B cell (primary cell): ENCODE results near the gene KLHL3. TPM values are rescaled to one million over a fixed set of nuclear protein-coding genes. Genes with fewer than 3 reads are reported as not detected.
"Not testable (repeated sequence)": the region's sequence is repeated elsewhere in the genome, so short reads cannot be mapped to it uniquely, and the experiment has no call there.

Source experiments
- ATAC-seq: fragments of 200-7000 bp; cut with Tn5 transposase; one replicate; pipeline ENCODE4 v1.10.0; 2021; ENCODE audit warnings: low read depth, mild to moderate bottlenecking, moderate number of reproducible peaks, moderate library complexity
- CTCF ChIA-PET: fragments of 350-600 bp; sonication (Branson Sonifier 250); formaldehyde crosslinking; loops from one replicate; lab custom pipeline; 2021; ENCODE audit warnings: antibody characterized with exemption, inconsistent platforms; lab: Charles Lee
- POLR2A ChIA-PET: fragments of 350-600 bp; sonication (Branson Sonifier 250); formaldehyde crosslinking; loops from one replicate; lab custom pipeline; 2021; ENCODE audit warnings: antibody characterized with exemption; lab: Charles Lee
- DNase-seq: peaks from one replicate; pipeline ENCODE4 v3.0.0; 2013
- H2AFZ ChIP-seq: 2 replicates; pipeline ENCODE4 v1.6.1; 2012; ENCODE audit warnings: mild to moderate bottlenecking, low read depth, low read length; ENCODE audit not compliant: insufficient read depth, poor library complexity, severe bottlenecking
- H3K27ac ChIP-seq, 2 donors: 1 replicate in 1 of 2; 2 replicates in 1 of 2; pipeline ENCODE4 v1.5.1; 2012 to 2013; ENCODE audit warnings: low read length in 2 of 2, mild to moderate bottlenecking in 2 of 2, moderate library complexity in 1 of 2
- H3K27me3 ChIP-seq, 4 experiments: fragments of 200-600 bp in 1 of 4; sonication (generic) in 1 of 4; replicated peaks in 1 of 4; 1 replicate in 2 of 4; 2 replicates in 2 of 4; pipeline versions ENCODE4 v1.6.1 to v1.7.0; 2013 to 2016; ENCODE audit warnings: low read length in 3 of 4, mild to moderate bottlenecking in 2 of 4, mixed read lengths in 1 of 4, moderate library complexity in 1 of 4; ENCODE audit not compliant: insufficient read depth in 4 of 4, control insufficient read depth in 3 of 4; ENCODE audit errors: control extremely low read depth in 1 of 4
- H3K36me3 ChIP-seq, 2 experiments: replicated peaks in 1 of 2; 1 replicate in 1 of 2; 2 replicates in 1 of 2; pipeline versions ENCODE4 v1.6.1 to v1.7.1; 2013; ENCODE audit warnings: low read length in 1 of 2; ENCODE audit not compliant: insufficient read depth in 2 of 2, control insufficient read depth in 1 of 2; ENCODE audit errors: control extremely low read depth in 1 of 2, extremely low read depth in 1 of 2
- H3K4me1 ChIP-seq, 2 donors: fragments of 200-600 bp in 1 of 2; sonication (generic) in 1 of 2; 1 replicate in 1 of 2; 2 replicates in 1 of 2; pipeline versions ENCODE4 v1.5.1 to v1.6.1; 2013 to 2017; ENCODE audit warnings: low read length in 2 of 2; ENCODE audit not compliant: control insufficient read depth in 2 of 2, insufficient read depth in 2 of 2
- H3K4me2 ChIP-seq: replicated peaks from 2 replicates; pipeline ENCODE3; 2012; ENCODE audit warnings: mild to moderate bottlenecking, low read depth, low read length; ENCODE audit not compliant: poor library complexity, severe bottlenecking
- H3K4me3 ChIP-seq, 5 experiments: fragments of 200-600 bp in 1 of 5; sonication (generic) in 1 of 5; 1 replicate in 3 of 5; 2 replicates in 2 of 5; pipeline versions ENCODE4 v1.5.1 to v1.7.0; 2011 to 2016; ENCODE audit warnings: low read length in 4 of 5, mild to moderate bottlenecking in 4 of 5, low read depth in 2 of 5, control low read depth in 1 of 5, moderate library complexity in 1 of 5; ENCODE audit not compliant: insufficient read depth in 1 of 5; ENCODE audit errors: control extremely low read depth in 1 of 5, extremely low read depth in 1 of 5
- H3K79me2 ChIP-seq: fragments of 200-600 bp; sonication (generic); one replicate; pipeline ENCODE4 v1.6.0; 2016; ENCODE audit warnings: low read length; ENCODE audit not compliant: control insufficient read depth, insufficient read depth
- H3K9ac ChIP-seq: fragments of 200-600 bp; sonication (generic); 2 replicates; pipeline ENCODE4 v1.6.1; 2017; ENCODE audit warnings: mild to moderate bottlenecking, low read length, moderate library complexity
- H3K9me3 ChIP-seq, 3 donors: one replicate each; pipeline versions ENCODE4 v1.6.1 to v1.7.1; 2013; ENCODE audit warnings: low read length in 2 of 3; ENCODE audit not compliant: control insufficient read depth in 2 of 3, insufficient read depth in 1 of 3; ENCODE audit errors: control extremely low read depth in 1 of 3
- H4K20me1 ChIP-seq: 2 replicates; pipeline ENCODE4 v1.6.0; 2012; ENCODE audit warnings: mild to moderate bottlenecking, low read length; ENCODE audit not compliant: insufficient read depth, control insufficient read depth, poor library complexity, severe bottlenecking
- H3K27ac Mint-ChIP-seq: one replicate; pipeline ENCODE4 v1.8.0; 2021; ENCODE audit warnings: mixed read lengths
- H3K27me3 Mint-ChIP-seq: one replicate; pipeline ENCODE4 v1.8.0; 2021; ENCODE audit warnings: mixed read lengths
- H3K4me1 Mint-ChIP-seq: one replicate; pipeline ENCODE4 v1.8.0; 2021; ENCODE audit warnings: mixed read lengths
- H3K4me3 Mint-ChIP-seq: one replicate; pipeline ENCODE4 v1.8.0; 2021; ENCODE audit warnings: mixed read lengths
- H3K9me3 Mint-ChIP-seq: one replicate; pipeline ENCODE4 v1.8.0; 2022; ENCODE audit warnings: mixed read lengths; ENCODE audit not compliant: insufficient read depth
- EZH2 ChIP-seq: IDR thresholded peaks from 2 replicates; pipeline ENCODE4 v1.6.1; 2012; ENCODE audit warnings: borderline replicate concordance, low read depth, mild to moderate bottlenecking, moderate library complexity, low read length; ENCODE audit not compliant: insufficient read depth, poor library complexity, severe bottlenecking
- WGBS: methylation state at CpG from one replicate; pipeline ENCODE4 v1.1.5; 2013; ENCODE audit warnings: missing lambda C conversion rate; ENCODE audit not compliant: insufficient coverage; 5-methylcytosine and 5-hydroxymethylcytosine counted together
- intact Hi-C: fragments of 100-400 bp; cut with micrococcal nuclease; formaldehyde crosslinking; loops from one replicate; pipeline ENCODE4 v1.10.0; 2022
- polyA plus RNA-seq: library from polyadenylated mRNA; depleted of rRNA; stranded (reverse); fragments of >200 nt; gene quantifications from 2 replicates; pipeline ENCODE4 v1.2.3, GENCODE V29; 2012
- total RNA-seq, 2 donors: library from RNA; stranded (reverse); fragments of 120-200 nt in 1 of 2; gene quantifications; 1 replicate in 1 of 2; 2 replicates in 1 of 2; pipeline versions ENCODE4 v1.2.3 to v1.2.4, GENCODE V29; 2013 to 2022
- TF ChIP-seq, protein P1 (sequence below): fragments of 200-600 bp; IDR thresholded peaks from one replicate; pipeline ENCODE4 v1.8.0; 2022; ENCODE audit warnings: antibody characterized with exemption, mild to moderate bottlenecking

KLHL3 gene
- total and polyA plus RNA-seq, 2 donors (not counting 1 experiment from before 2014, with no cell fraction given): 3.3 to 4.5 TPM

DNA sequence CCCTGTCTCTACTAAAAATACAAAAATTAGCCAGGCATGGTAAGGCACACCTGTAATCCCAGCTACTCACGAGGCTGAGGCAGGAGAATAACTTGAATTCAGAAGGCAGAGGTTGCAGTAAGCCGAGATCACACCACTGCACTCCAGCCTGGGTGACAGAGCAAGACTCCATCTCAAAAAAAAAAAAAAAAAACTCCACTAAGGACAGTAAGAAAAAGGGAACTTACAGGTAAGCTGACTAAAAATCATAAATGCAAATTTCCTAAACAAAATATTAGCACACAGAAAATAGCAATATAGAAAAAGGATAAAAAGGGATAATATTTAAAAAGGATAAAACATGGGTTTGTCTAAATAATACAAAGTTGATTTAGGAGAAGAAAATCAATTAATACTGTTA lies 46.2 kb upstream of the KLHL3 start:
- Mint-ChIP-seq H3K27me3 (no peaks in the 10 kb centered on the region), H3K9me3 (no peaks in the 10 kb centered on the region), H3K4me3 (no peak overlapping the region), H3K4me1 (peaks cover 10% of the 10 kb centered on the region), H3K27ac (no peak overlapping the region)
- no peak for DNase-seq
- no CpG with 5 or more reads among the region's 2 CpGs for WGBS
- no peak overlapping the region for H3K27ac ChIP-seq
- H3K9ac ChIP-seq: no peak overlapping the region
- intact Hi-C loops: no loop called here
- no peaks in the 10 kb centered on the region for H3K36me3 ChIP-seq
- no peaks in the 10 kb centered on the region for H4K20me1 ChIP-seq
- peaks cover 0 to 4% of the 10 kb centered on the region in 2 donors for H3K4me1 ChIP-seq
- no peak for ATAC-seq
- no peaks in the 10 kb centered on the region for H3K27me3 ChIP-seq
- ChIA-PET POLR2A (no interaction called here), CTCF (interaction anchor here (0.9 to 6.3 kb wide), 4 partner anchors 94 to 351 kb away, joined by 3 to 133 read pairs (median 26); no protein-coding TSS in a partner anchor)
- H3K79me2 ChIP-seq: peaks cover 3% of the 10 kb centered on the region
- H2AFZ ChIP-seq: no peak overlapping the region
- no peak overlapping the region for H3K4me3 ChIP-seq
- H3K9me3 ChIP-seq: no peaks in the 10 kb centered on the region
- TF ChIP-seq, protein P1, sequence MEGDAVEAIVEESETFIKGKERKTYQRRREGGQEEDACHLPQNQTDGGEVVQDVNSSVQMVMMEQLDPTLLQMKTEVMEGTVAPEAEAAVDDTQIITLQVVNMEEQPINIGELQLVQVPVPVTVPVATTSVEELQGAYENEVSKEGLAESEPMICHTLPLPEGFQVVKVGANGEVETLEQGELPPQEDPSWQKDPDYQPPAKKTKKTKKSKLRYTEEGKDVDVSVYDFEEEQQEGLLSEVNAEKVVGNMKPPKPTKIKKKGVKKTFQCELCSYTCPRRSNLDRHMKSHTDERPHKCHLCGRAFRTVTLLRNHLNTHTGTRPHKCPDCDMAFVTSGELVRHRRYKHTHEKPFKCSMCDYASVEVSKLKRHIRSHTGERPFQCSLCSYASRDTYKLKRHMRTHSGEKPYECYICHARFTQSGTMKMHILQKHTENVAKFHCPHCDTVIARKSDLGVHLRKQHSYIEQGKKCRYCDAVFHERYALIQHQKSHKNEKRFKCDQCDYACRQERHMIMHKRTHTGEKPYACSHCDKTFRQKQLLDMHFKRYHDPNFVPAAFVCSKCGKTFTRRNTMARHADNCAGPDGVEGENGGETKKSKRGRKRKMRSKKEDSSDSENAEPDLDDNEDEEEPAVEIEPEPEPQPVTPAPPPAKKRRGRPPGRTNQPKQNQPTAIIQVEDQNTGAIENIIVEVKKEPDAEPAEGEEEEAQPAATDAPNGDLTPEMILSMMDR: no peak
- no peak for TF ChIP-seq EZH2
- no peak overlapping the region for H3K4me2 ChIP-seq

DNA sequence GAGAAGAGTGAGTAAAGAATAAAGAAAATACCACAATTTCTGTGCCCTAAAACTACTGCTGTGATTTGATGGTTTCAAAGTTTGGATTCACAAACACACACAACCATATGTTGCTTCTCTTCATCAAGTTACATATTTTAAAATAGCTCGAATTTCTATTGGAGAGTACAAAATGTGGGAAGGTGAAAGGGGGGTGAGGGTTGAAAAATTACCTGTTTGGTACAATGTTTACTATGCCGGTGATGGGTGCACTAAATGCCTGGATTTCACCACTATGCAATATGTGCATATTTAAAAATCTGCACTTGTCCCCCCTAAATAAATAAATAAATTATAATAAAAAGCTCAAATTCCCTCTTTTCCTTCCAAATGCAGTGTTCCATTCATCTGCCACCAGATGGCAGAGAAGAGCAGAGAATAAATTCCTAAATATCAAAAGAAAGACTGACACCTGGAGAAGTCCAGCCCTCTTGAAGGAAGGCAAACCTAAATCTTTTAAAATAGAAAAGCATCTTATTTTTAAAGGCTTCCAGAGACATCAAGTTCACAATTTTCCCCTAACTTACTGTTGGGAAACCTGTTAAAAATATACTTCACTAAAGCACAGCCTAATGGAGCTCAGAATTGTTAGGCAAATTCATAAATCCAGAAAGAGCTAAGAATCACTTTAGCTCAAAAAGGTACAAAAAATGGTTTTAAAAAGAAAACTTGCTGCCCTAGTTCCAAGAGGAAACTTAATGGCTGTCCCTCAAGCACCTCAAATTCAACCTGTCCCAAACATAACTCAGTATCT lies 43.1 kb upstream of the KLHL3 start:
- Histone ChIP-seq H3K36me3 (no peaks in the 10 kb centered on the region), H3K9me3 (no peaks in the 10 kb centered on the region), H2AFZ (no peak overlapping the region), H4K20me1 (no peaks in the 10 kb centered on the region), H3K27ac (no peak overlapping the region), H3K4me2 (no peak overlapping the region), H3K4me3 (no peak overlapping the region), H3K9ac (no peak overlapping the region), H3K79me2 (peaks cover 3% of the 10 kb centered on the region), H3K4me1 (no peaks in the 10 kb centered on the region), H3K27me3 (no peaks in the 10 kb centered on the region)
- ChIA-PET CTCF (interaction anchor here (0.6 to 6.3 kb wide), 81 partner anchors 10 to 502 kb away, joined by 3 to 133 read pairs (median 5); partner anchors contain the start of genes FAM13B, NME5 and PKD2L2), POLR2A (interaction anchor here (0.5 kb wide), 1 partner anchor 354 kb away, joined by 3 read pairs; no protein-coding TSS in a partner anchor)
- DNase-seq: peak; percentile 57
- ATAC-seq: no peak
- Mint-ChIP-seq H3K27ac (no peak overlapping the region), H3K27me3 (no peaks in the 10 kb centered on the region), H3K9me3 (no peaks in the 10 kb centered on the region), H3K4me1 (peaks cover 1% of the 10 kb centered on the region), H3K4me3 (no peak overlapping the region)
- no CpG with 5 or more reads among the region's 2 CpGs for WGBS
- TF ChIP-seq, protein P1: peak; percentile 91
- TF ChIP-seq EZH2: no peak
- intact Hi-C loops: loop anchor here (1.0 to 10.0 kb wide), 3 partner anchors 43 to 354 kb away; no protein-coding TSS in a partner anchor

DNA sequence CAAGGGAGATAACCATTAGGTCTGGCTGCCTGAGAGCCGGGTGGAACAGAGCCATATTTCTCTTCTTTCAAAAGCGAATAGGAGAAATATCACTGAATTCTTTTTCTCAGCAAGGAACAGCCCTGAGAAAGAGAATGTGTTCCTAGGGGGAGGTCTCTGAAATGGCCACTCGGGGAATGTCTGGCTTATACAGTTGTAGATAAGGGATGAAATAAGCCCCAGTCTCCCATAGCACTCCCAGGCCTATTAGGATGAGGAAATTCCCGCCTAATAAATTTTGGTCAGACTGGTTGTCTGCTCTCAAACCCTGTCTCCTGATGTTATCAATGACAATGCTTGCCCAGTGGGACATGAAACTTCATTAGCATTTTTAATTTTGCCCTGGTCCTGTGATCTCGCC lies 32.0 kb upstream of the KLHL3 start:
- H3K27me3 Mint-ChIP-seq, H3K9me3 Mint-ChIP-seq, H3K4me3 ChIP-seq, H3K79me2 ChIP-seq, POLR2A ChIA-PET, H2AFZ ChIP-seq, DNase-seq, H3K9ac ChIP-seq, H4K20me1 ChIP-seq, H3K27me3 ChIP-seq, H3K9me3 ChIP-seq, ATAC-seq, H3K36me3 ChIP-seq, H3K4me1 Mint-ChIP-seq, H3K27ac ChIP-seq, H3K4me1 ChIP-seq, H3K4me3 Mint-ChIP-seq, intact Hi-C loops, H3K4me2 ChIP-seq, H3K27ac Mint-ChIP-seq: not testable (repeated sequence)
- WGBS: 92% methylated on average over 2 of the region's 5 CpGs
- CTCF ChIA-PET: interaction anchor here (1.1 kb wide), 1 partner anchor 10 kb away, joined by 4 read pairs; no protein-coding TSS in a partner anchor
